HUES6 (cell line): Measurements from ENCODE around the gene KRTAP10-9.
"Not testable (repeated sequence)": the region's sequence is repeated elsewhere in the genome, so short reads cannot be mapped to it uniquely, and the experiment has no call there.

ENCODE experiments used
- H3K27ac ChIP-seq: 2 replicates; pipeline ENCODE4 v1.7.0; 2013; ENCODE audit warnings: low read depth, mild to moderate bottlenecking, low read length, inconsistent platforms
- H3K27me3 ChIP-seq: 2 replicates; pipeline ENCODE4 v1.6.1; 2013; ENCODE audit warnings: low read length; ENCODE audit not compliant: control insufficient read depth, insufficient read depth
- H3K36me3 ChIP-seq: 2 replicates; pipeline ENCODE4 v1.6.1; 2013; ENCODE audit warnings: low read length; ENCODE audit not compliant: control insufficient read depth, insufficient read depth
- H3K4me1 ChIP-seq: 2 replicates; pipeline ENCODE4 v1.6.1; 2013; ENCODE audit warnings: low read length; ENCODE audit not compliant: control insufficient read depth, insufficient read depth
- H3K4me3 ChIP-seq: 2 replicates; pipeline ENCODE4 v1.5.1; 2013; ENCODE audit warnings: low read depth, low read length
- H3K9ac ChIP-seq: one replicate; pipeline ENCODE4 v1.6.1; 2013; ENCODE audit warnings: mild to moderate bottlenecking, low read length
- H3K9me3 ChIP-seq: 2 replicates; pipeline ENCODE4 v1.6.1; 2013; ENCODE audit warnings: low read depth, low read length; ENCODE audit not compliant: control insufficient read depth, insufficient read depth

Gene KRTAP10-9

DNA sequence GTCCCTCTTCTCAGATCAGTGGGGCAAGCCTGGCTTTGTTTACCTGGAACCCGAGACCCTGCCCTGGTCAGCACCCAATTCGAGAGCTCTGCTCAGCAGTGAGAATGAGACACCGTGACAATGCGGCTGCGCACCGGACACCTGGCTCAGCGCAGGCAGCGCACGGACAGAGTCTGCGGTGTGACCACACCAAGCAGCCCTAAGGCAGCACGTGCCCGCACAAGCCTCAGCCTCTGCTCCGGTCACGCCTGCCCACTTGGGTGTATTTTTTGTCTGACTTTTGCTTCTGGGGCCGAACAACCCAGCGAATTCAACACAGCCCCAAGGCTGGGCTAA, 10.3 kb upstream of the KRTAP10-9 start:
- H3K27me3 ChIP-seq = no peaks in the 10 kb centered on the region
- no peak overlapping the region for H3K4me3 ChIP-seq
- no peaks in the 10 kb centered on the region for H3K36me3 ChIP-seq
- H3K9ac ChIP-seq = no peak overlapping the region
- no peaks in the 10 kb centered on the region for H3K4me1 ChIP-seq
- H3K27ac ChIP-seq = no peak overlapping the region
- H3K9me3 ChIP-seq = peaks cover 30% of the 10 kb centered on the region

DNA sequence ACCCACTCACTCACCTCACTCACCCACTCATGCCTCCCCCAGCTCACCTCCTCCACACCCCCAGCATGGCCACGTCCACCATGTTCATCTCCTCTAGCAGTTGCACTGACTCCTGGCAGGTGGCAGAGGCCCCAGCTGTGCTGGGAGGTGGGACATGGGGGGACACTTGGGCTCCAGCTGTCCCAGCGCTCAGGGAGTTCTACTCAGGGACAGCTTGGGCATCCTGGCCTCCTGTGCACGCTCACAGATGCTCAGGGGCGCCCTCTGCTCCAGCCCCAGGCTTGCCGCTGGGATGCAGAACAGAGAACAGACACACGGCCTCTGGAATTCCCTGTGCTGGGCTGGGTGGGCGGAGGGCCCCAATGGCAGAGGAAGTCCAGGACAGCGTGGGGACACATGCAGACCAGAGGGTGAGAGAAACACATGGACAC, 9.8 kb upstream of the KRTAP10-9 start:
- Histone ChIP-seq H3K9ac (no peak overlapping the region), H3K4me3 (no peak overlapping the region), H3K4me1 (no peaks in the 10 kb centered on the region), H3K27me3 (no peaks in the 10 kb centered on the region), H3K36me3 (no peaks in the 10 kb centered on the region), H3K9me3 (peaks cover 27% of the 10 kb centered on the region), H3K27ac (no peak overlapping the region)

DNA sequence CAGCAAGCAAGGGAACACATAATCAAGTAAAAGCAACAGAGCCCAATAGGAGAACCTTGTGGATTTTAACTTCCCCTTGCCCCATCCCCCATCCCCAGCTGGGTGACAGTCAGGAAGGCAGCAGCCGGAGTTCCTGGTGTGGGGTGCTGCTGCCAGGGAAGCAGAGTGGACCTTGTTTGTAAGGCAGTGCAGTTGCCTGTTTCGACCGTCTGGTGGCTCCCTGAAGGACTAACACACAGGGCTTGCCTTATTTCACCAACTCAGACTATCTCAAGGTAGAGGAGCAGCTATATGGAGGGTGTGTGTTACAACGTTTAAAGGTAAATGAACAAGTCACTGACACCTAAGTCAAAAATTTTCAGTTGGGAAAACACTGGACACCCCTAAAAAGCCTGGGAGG, 8.4 kb upstream of the KRTAP10-9 start:
- no peaks in the 10 kb centered on the region for H3K4me1 ChIP-seq
- peaks cover 37% of the 10 kb centered on the region for H3K9me3 ChIP-seq
- no peaks in the 10 kb centered on the region for H3K27me3 ChIP-seq
- H3K27ac ChIP-seq = no peak overlapping the region
- H3K36me3 ChIP-seq = no peaks in the 10 kb centered on the region
- no peak overlapping the region for H3K4me3 ChIP-seq
- no peak overlapping the region for H3K9ac ChIP-seq

DNA sequence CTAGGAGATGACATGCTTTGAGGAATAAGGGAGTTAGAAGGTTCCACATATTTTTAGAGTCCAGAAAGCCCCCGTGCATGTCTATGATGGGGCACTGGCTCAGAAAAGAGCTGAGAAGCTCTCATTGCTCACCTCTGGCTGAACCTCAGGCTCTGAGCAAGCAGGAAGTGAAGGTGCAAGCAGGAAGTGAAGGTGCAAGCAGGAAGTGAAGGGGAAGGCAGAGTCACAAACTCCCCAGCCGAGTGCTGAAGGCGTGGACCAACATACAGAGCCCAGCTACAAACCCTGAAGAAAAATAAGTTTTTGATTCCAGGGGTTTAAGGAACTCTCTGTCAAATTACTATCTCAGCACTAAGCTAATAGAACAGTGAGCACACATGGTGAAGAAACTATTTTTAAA, 8.0 kb upstream of the KRTAP10-9 start:
- Histone ChIP-seq H3K4me3 (no peak overlapping the region), H3K36me3 (no peaks in the 10 kb centered on the region), H3K9me3 (peaks cover 41% of the 10 kb centered on the region), H3K27ac (no peak overlapping the region), H3K9ac (no peak overlapping the region), H3K4me1 (no peaks in the 10 kb centered on the region), H3K27me3 (no peaks in the 10 kb centered on the region)

DNA sequence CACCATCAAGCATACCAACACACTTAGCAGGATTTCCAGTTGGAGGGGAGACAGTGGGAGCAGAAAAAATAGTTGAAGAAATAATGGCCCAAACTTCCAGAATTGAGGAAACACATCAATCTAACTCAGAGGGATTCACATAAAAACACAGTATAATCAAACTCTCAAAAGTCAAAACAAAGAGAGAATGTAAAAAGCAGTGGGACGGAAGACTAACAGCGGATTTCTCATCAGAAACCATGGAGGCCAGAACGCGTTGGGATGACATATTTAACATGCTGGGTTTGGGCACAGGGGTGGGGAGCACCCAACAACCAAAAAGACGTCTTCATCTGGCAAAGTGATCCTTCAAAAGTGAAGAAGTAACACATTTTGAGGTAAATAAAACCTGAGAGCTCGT, 7.0 kb upstream of the KRTAP10-9 start:
- Histone ChIP-seq H3K4me3 (no peak overlapping the region), H3K36me3 (no peaks in the 10 kb centered on the region), H3K27ac (no peak overlapping the region), H3K9ac (no peak overlapping the region), H3K27me3 (no peaks in the 10 kb centered on the region), H3K4me1 (no peaks in the 10 kb centered on the region), H3K9me3 (peaks cover 51% of the 10 kb centered on the region)

DNA sequence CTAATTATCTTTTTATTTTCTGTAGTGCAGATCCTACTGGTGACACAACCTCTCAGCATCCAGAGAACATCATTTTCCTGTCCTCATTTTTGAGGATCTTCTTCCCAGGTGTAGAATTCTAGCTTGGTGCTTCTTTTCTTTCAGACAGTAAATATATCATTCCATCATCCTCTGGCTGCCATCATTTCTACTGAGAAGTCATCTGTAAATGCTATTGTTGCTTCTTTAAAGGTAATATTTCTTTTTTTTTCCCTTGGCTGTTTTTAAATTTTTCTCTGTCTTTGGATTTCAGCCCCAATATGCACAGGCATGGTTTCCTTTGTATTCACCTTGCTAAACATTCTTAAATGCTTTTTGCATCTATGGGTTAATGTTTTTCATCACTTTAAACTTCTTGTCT, 3.3 kb upstream of the KRTAP10-9 start:
- peaks cover 58% of the 10 kb centered on the region for H3K9me3 ChIP-seq
- no peak overlapping the region for H3K9ac ChIP-seq
- no peaks in the 10 kb centered on the region for H3K27me3 ChIP-seq
- H3K4me1 ChIP-seq = no peaks in the 10 kb centered on the region
- no peak overlapping the region for H3K4me3 ChIP-seq
- no peaks in the 10 kb centered on the region for H3K36me3 ChIP-seq
- no peak overlapping the region for H3K27ac ChIP-seq

DNA sequence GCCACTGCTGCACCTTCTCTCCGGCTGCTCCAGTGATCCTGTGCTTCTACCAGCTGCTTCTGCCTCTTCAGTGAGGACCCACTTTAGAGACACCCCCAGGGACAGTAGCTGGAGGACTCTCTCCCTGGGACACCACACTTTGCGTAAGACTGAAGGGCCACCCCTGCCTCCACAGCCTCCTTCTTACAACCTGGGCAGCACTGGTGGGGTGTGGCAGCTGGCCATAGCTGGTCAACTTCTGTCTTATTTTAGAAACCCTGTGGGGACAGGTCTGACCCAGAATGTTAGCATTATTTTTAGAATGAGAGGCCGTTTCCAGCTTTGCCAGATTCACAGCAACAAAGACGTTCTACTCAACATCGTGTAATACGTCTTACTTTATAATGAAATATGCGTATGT, 1.1 kb upstream of the KRTAP10-9 start:
- H3K9me3 ChIP-seq = peaks cover 48% of the 10 kb centered on the region
- H3K27me3 ChIP-seq = no peaks in the 10 kb centered on the region
- no peaks in the 10 kb centered on the region for H3K4me1 ChIP-seq
- H3K27ac ChIP-seq = no peak overlapping the region
- no peak overlapping the region for H3K9ac ChIP-seq
- H3K36me3 ChIP-seq = no peaks in the 10 kb centered on the region
- H3K4me3 ChIP-seq = no peak overlapping the region

DNA sequence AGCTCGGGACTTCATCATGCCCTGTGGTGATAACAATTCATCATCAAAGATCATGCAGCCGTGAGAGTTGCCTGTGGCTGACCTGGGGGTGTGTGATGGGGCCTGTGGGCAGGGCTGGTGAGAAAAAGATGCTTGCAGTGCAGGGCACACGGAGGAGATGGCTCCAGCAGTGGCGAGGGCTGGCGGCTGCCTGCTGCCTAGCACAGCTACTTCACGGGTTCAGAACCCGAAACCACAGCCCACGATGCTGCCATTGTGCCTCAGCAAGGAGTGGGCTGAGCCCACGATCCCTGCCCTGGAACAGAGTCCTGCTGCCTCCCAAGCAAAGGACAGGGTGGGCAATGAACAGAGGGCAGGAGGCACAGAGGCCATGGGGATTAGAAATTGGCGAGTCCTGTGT, 631 bp upstream of the KRTAP10-9 start:
- Histone ChIP-seq H3K36me3 (no peaks in the 10 kb centered on the region), H3K27me3 (no peaks in the 10 kb centered on the region), H3K4me3 (no peak overlapping the region), H3K27ac (no peak overlapping the region), H3K9ac (no peak overlapping the region), H3K9me3 (peaks cover 45% of the 10 kb centered on the region), H3K4me1 (no peaks in the 10 kb centered on the region)

DNA sequence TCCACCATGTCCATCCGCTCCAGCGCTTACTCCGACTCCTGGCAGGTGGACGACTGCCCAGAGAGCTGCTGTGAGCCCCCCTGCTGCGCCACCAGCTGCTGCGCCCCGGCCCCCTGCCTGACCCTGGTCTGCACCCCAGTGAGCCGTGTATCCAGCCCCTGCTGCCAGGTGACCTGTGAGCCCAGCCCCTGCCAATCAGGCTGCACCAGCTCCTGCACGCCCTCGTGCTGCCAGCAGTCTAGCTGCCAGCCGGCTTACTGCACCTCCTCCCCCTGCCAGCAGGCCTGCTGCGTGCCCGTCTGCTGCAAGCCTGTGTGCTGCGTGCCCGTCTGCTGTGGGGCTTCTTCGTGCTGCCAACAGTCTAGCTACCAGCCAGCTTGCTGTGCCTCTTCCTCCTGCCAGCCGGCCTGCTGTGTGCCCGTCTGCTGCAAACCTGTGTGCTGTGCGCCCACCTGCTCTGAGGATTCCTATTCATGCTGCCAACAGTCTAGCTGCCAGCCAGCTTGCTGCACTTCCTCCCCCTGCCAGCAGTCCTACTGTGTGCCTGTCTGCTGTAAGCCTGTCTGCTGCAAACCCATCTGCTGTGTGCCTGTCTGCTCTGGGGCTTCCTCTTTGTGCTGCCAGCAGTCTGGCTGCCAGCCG, 409 bp downstream of the KRTAP10-9 start:
- not testable (repeated sequence) for H3K9ac ChIP-seq, H3K4me1 ChIP-seq, H3K36me3 ChIP-seq, H3K27me3 ChIP-seq, H3K4me3 ChIP-seq, H3K27ac ChIP-seq
- peaks cover 45% of the 10 kb centered on the region for H3K9me3 ChIP-seq

DNA sequence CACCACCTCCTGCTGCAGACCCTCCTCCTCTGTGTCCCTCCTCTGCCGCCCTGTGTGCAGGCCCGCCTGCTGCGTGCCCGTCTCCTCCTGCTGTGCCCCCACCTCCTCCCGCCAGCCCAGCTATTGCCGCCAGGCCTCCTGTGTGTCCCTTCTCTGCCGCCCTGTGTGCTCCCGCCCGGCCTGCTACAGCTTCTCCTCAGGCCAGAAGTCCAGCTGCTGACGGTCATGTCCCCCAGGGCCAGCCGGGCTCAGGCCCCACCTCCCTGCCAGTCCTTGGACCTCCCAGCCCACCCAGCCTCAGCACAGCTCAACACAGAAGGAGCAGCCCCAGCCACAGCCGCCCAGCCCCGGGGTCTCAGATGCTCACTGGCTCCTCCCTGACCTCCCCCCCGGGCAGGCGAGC, 939 bp downstream of the KRTAP10-9 start:
- H3K27me3 ChIP-seq, H3K36me3 ChIP-seq, H3K4me3 ChIP-seq, H3K27ac ChIP-seq, H3K9ac ChIP-seq, H3K4me1 ChIP-seq: not testable (repeated sequence)
- H3K9me3 ChIP-seq = peaks cover 44% of the 10 kb centered on the region

DNA sequence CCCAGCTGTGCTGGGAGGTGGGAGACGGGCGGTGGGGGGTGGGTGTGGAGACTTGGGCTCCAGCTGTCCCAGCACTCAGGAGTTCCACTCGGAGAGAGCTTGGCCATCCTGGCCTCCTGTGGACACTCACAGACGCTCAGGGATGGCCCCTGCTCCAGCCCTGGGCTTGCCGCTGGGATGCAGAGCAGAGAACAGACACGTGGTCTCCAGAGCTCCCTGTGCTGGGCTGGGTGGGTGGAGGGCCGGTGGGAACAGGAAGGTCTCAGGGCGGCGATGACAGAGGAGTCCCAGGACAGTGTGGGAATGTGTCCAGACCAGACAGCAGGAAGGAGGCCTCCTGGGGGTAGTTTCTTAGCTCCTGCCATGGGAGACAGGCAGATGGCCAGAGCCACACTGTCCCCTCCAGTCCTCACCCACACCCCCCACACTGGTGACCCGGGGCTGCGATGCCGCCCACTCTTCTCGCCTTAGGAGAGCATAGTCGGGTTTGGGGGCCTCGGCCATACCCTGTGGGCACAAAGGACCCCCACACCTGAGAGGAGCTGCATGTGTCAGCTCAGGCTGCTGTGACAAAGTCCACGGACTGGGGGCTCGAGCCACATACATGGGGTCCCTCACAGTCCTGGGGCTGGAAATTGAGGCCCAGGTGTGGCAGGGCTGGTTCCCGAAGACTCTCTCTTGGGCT, 2.0 kb downstream of the KRTAP10-9 start:
- no peaks in the 10 kb centered on the region for H3K27me3 ChIP-seq
- peaks cover 34% of the 10 kb centered on the region for H3K9me3 ChIP-seq
- no peak overlapping the region for H3K9ac ChIP-seq
- no peak overlapping the region for H3K27ac ChIP-seq
- H3K36me3 ChIP-seq = no peaks in the 10 kb centered on the region
- H3K4me3 ChIP-seq = no peak overlapping the region
- no peaks in the 10 kb centered on the region for H3K4me1 ChIP-seq
